NCI-H526 treated with DMSO at 0.1 percent for 48 hours (cell line): ENCODE results near the gene ZDHHC4.
"Not testable (repeated sequence)": the region's sequence is repeated elsewhere in the genome, so short reads cannot be mapped to it uniquely, and the experiment has no call there.

ENCODE experiments used
- DNase-seq: peaks from one replicate; lab custom pipeline; 2025; lab: John Stamatoyannopoulos, UW

ZDHHC4 gene

DNA sequence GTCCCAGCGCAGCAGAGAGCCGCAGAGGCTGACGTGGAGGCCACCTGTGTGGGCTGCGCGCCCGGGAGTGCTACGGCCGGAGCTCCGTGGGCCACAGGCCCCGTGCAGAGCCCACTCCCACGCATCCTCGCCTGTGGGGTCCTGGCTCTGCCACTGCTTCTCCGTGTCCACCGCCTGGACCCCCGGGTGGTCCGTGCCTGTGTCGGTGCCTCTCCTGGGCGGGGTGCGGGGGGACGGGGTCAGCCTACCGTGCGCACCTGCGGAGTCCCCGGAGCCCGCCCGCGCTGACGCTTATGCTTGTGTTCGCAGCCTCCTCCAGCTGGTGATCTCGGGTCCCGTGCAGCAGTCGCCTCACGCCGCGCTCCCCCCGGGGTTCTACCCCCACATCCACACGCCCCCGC is 30.4 kb downstream of the ZDHHC4 start:
- no peak for DNase-seq

DNA sequence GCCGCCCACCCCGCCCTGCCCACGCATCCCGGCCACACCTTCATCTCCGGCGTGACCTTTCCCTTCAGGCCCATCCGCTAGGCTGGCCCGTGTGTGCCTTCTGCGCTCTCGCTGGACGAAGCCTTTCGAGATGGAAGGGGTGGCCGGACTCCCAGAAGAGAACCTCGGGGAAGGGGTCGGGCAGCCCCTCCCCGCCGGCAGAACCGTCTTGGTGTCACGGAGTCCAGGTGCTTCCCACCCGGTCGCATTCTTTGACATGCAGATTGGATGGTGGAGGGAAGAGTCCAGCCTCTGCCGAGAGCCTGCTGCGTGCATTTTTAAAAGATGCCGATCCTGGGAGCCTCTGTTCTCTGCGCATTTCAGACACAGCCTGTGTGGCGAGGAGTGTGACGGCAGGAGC is 30.8 kb downstream of the ZDHHC4 start:
- no peak for DNase-seq

DNA sequence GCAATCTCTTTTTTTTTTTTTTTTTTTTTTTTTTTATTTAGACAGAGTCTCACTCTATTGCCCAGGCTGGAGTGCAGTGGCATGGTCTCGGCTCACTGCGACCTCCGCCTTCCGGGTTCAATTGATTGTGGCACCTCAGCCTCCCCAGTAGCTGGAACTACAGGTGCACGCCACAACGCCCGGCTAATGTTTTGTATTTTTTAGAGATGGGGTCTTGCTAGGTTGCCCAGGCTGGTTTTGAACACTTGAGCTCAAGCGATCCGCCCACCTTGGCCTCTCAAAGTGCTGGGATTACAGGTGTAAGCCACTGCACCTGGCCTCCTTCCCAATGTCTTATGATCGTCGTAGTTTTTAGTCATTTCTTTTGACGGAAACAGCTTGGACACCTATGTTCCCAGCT is 31.5 kb downstream of the ZDHHC4 start:
- DNase-seq, result no peak

DNA sequence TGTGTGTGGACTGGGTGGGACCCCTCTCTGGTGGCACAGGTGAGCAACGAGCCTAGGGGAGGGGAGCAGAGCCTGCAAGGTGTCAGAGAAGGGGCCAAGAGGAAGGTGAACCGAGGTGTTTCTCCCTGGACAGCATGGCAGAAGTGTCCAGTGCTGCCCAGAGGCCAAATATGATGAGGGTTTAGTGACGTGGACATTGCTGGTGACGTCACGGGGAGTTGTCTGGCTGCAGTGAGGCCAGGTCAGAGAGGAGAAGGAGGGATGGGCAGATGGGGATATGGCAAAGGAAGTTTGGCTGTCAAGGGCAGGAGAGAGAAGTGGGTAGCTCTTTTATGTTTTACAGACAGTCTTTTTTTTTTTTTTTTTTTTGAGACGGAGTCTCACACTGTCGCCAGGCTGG is 35.6 kb downstream of the ZDHHC4 start:
- no peak for DNase-seq

DNA sequence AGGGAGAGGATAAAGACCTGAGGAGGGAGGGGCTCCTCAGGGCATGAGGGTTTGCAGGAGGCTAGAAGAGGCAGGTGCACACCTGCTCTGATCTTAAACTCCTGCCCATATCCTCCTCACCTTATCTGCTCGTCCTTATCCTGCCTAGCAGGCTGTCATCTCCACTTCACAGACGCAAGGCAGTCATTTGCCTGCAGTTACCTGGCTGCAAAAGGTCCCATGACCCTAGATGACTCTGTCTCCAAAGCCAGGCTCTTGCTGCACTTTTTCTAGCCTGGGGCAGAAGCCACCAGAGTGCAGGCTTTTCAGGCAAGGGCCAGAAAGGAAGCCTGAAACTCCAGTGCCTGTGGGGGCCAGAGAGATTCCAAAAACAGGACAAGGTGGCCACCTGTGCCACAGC is 36.5 kb downstream of the ZDHHC4 start:
- no peak for DNase-seq

DNA sequence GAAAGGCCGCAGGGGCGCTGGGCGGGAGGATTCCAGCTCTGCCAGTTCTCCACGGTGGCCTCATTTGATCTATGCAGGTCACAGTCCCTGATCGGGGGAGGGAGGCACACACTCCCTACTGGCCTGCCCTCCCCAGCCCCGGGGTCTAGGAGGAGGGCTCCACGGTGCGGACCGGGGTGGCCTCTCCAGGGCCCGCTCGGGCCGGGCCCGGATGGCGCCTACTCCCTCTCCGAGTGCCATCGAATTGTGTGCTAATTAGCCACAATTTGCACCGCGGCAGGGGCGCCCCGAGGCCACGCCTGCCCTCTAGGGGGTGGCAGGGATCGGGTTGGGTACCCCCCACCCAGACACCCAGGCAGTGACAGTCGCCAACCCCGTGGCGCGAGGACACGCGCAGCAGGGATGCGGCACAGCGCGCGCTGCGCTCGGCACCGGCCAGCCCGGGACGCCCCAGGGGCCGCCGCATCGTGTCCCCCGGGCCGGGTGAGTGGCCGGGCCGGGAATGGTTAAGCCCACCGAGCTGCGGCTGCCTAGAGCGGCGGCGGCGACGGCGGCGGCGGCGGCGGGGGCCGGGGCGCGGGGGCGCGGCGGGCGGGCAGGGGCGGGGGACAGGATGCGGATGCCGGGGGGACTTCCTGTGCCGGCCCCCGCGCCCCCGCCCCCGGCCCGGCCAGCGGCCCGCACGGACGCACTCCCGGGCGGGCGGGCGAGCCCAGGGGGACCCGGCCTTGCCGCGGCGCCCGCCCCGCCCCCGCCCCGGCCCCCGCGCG is 37.9 kb downstream of the ZDHHC4 start, which contains the start of gene ZNF853:
TSS of gene ZNF853 (plus strand) at position 658 of the 770 bp plus-strand sequence. CDS start 565 bp downstream, outside the sequence.
- no peak for DNase-seq

DNA sequence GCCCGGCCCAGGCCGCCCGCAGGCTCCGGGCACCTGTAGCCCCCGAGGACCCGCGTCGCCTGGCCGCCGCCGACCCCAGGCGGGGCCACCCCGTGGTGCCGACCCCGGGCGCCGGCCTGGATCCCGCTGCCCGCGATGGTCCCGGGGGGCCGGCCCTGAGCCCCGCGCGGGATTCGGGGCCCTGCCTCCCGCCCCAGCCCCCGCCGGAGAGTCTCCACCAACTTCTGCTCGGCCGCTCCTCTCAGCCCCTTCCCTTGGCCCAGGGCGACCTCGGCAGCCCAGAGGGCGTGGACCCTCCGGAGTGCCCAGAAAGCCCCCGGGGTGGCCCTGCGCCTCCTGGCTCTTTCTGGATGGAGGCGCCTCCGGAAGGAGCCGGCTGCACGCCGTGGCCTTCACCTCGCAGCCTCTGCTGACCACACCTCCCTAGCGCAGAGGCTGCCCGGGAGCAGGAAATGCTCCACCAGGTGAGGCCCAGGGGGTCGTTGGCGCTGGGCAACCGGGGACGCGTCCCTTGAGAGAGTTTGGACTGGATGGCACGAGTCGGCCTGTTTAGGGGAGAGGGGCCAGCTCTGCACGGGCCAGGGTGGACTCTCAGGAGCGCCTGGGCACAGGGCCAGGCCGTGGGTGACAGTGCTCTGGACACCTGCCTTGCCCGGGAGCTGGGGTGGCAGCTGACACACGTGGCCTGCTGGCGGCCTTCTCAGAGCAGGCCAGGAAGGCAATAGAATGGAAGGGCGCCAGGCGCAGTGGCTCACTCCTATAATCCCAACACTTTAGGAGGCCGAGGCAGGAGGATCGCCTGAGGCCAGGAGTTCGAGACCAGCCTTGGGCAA is 38.7 kb downstream of the ZDHHC4 start:
- no peak for DNase-seq

DNA sequence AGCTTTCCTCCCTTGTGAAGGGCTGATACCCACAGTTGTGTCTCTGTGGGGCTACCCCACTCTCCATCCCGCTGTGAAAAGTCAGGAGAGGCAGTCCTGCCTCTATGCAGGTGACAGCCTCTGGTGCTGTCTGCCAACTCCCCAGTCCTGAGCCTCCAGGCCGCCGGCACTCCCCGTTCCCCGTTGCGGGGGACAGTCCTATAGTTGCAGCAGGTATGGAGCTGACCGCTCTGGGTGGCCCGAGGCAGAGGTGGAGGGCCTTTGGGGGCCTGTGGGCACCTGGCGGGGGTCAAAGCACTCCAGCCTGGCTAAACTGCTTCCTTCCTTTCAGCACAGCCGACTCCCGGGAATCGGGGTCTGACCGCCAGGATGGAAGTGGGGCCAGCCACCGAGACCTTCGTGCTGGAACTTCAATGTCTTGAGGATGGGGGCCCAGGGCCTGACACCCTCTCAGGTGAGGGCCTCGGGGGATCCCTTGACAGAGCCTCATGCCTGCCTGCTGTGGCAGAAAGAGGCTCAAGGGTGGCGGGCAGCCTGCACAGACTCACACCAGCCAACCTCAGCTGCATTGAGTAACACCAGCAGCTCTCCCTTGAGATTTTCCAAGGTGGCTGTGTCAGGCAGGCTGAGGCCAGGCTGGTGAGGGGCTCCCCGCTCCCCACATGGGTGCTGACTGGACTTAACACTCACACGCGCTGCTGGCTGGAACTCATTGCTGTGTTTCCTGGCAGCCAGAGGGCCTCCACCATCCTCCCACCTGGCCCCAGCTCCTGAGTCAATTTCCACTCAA is 39.8 kb downstream of the ZDHHC4 start:
- no peak for DNase-seq

DNA sequence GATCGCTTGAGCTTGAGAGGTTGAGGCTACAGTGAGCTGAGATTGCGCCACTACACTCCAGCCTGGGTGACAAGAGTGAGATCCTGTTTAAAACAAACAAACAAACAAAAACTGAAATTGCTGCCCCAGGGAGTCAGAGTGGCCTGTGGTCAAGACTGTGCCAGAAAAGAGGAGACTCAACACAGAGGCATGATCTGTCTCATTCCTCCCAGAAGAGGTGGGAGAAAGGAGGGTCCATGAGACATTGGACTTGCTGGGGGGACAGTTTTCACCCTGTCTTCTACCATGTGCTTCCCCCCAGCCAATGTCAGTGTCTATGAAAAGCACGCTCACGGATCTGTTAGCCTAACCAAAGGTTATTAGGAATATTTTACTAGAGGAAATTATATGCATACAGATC is 41.4 kb downstream of the ZDHHC4 start:
- DNase-seq, result no peak

DNA sequence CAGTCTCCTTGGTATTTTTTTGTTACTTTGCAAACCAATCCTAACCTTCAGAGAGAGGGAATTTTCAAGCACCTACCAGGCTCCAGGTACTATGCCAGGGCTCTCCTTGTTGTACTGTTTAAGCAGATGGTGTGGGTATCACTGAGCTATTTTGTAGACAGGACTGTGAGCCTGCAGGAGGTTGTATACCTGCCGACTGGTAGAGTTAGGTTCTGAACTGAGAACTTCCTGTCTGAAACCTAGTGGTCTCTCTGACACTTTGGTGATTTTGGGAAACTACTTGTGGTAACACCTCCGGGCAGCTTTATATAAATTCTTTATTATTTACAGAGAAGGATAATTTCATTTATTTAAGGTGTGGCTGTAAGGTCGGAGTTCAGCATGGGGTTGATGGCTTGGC is 42.7 kb downstream of the ZDHHC4 start:
- no peak for DNase-seq

DNA sequence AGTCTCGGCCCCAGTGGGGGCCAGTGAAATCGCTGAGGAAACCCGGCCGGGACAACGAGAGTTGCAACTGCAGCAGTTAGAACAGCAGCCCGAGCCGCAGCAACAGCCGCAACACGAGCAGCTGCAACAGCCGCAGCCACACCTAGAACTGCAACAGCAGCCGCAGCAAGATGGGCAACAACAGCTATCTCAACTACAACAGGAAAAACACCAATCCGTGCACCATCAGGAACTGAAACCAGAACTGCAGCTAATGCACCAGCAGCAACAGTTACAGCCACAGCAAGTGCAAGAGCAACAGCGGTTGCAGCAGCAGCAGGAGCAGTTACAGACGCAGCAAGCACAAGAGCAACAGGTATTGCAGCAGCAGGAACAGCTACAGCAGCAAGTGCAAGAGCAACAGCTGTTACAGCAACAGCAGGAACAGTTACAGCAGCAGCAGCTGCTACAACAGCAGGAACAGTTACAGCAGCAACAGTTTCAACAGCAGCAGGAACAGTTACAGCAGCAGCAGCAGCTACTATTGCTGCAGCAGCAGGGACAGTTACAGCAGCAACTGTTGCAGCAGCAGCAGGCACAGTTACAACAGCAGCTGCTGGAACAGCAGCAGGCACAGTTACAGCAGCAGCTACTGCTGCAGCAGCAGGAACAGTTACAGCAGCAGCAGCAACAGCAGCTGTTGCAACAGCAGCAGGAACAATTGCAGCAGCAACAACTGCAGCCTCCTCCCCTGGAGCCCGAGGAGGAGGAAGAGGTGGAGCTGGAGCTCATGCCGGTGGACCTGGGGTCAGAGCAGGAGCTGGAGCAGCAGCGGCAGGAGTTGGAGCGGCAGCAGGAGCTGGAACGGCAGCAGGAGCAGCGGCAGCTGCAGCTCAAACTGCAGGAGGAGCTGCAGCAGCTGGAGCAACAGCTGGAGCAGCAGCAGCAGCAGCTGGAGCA is 44.2 kb downstream of the ZDHHC4 start:
- no peak for DNase-seq

DNA sequence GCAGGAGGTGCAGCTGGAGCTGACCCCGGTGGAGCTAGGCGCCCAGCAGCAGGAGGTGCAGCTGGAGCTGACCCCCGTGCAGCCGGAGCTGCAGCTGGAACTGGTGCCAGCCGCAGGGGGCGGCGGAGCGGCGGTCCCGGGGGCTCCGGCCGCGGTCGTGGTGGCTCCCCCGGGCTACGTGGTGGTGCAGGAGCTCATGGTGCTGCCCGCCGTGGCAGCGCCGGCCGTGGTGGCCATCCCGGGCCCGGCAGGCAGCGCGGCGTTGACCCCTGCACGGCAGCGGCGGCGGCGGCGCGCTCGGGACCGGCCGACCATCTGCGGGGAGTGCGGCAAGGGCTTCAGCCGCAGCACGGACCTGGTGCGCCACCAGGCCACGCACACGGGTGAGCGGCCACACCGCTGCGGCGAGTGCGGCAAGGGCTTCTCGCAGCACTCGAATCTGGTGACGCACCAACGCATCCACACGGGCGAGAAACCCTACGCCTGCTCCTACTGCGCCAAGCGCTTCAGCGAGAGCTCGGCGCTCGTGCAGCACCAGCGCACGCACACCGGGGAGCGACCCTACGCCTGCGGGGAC is 45.0 kb downstream of the ZDHHC4 start:
- DNase-seq, result no peak

DNA sequence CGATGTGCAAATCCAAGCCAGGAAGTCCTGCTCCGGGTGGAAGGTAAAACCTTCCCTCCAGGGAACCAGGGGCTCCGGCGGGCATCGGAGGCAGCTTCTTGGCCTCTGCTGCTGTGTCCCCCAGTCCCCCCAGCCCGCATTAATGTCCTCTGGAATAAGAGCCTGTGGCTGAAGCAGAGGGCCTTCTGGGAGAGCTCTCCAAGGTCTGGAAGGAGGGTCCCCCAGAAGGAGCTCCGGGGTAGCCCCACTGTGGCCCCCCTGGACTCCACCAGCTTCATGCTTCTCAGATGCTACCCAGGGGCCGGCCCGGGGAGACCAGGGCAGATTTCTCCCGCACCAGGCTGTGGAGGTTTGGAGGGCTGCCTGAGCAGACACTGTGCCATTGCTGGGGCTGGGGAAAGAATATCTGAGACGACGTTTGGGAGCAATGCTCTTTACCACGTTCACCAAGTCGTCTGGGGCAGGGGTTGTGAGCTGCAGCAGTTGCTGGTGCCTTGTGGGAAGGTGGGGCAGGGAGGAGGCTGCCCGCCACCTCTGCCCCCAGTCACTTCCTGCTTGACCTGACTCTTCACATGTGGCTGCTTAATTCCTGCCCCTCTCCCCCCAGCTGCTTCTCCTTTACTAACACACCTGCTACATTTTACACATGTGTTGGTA is 46.5 kb downstream of the ZDHHC4 start:
- DNase-seq, result no peak

DNA sequence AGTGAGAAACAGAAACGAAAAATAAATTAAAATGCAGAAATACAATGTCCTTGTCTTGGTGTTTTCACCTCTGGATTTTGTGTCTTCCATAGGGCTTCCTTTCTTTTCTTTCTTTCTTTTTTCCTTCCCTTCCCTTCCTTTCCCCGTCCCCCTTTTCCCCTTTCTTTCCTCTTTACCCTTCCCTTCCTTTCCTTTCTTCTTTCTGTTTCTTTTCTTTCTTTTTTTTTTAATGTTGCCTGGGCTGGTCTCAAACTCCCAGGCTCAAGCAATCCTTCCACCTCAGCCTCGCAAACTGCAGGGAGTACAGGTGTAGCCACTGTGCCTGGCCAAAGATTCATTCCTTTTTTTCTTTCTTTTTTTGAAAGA is 47.0 kb downstream of the ZDHHC4 start:
- DNase-seq, result no peak

DNA sequence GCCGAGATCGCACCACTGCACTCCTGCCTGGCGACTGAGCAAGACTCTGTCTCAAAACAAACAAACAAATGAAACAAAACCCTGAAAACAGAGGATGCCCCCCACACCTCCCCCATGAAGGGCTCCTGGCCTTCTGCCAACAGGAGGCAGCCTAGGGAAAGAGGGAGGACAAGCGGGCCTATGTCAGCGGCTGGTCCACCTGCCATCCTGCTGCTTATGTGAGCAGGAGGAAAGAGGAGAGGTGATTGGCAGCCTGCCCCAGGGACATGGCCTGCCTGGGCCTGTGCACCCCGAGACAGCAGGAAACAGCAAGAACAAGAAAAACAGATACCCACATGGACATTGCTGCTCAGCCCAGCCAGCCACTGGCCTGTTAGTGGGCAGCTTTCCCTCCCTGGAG is 50.8 kb downstream of the ZDHHC4 start:
- DNase-seq, result no peak

DNA sequence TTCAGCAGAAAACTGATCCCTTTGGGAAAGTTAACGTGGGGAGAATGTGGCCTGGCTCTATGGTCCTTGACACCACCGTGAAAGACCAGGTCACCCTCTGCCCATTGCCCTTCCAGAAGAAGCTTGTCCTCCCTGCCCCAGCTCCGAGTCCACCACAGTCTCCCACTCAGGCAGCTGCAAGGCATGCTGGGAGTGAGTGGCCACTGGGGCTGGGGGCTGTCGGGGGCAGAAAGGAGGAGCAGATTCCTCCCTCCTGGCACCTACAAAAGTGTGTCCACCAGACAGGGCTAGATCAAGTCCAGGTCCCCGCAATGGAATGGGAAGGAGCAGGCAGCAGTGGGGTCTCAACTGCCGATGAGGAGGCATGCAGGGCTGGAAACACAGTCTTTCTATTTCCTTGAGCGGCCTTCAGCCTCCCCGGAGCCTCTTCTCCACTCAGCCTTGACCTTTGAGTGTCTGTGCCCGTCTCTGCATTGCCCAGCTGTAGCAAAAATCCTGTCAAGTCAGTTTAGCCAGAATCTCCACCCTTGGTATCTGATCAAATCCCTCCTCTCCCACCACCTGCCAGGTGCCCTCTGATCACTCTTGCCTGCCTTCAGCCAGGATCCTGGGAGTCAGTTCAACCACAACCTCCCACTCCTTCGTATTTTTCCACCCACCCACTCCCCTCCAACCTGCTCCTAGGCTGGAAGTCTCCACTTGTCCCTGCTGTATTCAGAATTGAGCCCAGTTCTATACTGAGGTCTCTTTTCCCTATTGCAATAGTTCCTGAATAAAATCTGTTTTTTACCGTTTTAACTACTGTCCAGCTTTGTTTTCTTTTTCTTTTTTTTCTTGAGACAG is 53.0 kb downstream of the ZDHHC4 start:
- DNase-seq, result no peak

DNA sequence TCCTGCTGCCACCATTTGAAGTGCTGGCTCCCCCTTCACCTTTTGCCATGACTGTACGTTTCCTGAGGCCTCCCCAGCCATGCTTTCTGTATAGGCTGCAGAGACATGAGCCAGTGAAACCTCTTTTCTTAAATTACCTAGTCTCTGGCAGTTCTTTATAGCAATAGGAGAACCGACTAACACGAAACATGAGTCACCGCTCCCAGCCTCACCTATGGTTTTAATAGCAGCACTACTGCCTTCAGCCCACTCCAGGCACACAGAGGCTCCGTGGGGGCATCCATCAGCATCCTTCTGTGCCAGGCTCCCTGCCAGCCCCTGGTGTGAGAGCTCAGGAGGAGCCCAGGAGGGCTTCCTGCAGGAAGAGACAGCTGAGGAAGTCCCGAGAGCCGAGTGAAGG is 54.4 kb downstream of the ZDHHC4 start:
- DNase-seq, result no peak

DNA sequence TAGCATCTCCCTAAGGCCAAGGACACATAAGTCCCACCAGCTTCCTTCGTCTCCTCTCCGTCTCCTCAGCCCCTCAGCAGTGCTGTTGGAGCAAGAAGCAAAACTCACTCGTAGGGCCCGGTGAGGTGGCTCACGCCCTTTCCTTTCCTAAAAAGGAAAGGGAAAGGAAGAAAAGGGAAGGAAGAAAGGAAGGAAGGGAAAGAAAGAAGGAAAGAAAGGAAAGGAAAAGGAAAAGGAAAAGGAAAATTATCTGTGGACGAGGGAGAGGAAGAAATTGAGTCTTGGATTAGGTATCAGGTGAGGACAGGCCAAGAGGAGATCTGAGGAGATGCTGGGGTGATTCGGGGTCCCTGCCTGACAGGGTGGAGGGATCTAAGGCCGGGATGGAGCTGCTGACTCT is 56.8 kb downstream of the ZDHHC4 start:
- no peak for DNase-seq

DNA sequence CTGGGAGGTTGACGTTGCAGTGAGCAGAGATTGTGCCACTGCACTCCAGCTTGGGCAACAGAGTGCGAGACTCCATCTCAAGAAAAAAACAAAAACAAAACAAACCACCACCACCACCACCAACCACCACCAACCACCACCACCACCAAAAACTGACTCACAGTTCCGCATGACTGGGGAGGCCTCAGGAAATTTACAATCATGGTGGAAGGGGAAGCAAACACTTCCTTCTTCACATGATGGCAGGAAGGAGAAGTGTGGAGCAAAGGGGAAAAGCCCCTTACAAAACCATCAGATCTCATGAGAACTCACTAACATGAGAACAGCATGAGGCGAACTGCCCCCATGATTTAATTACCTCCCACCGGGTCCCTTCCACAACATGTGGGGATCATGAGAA is 57.7 kb downstream of the ZDHHC4 start:
- DNase-seq, result not testable (repeated sequence)
